Central memory CD8-positive, alpha-beta T cell (primary cell): ENCODE data around the gene PLPP3.

Source experiments
- ATAC-seq: fragments of 150-1000 bp; cut with Tn5 transposase; replicated peaks from 2 replicates; pipeline ENCODE4 v1.10.0; 2022; ENCODE audit warnings: mild to moderate bottlenecking, moderate FRiP score, moderate number of reproducible peaks; ENCODE audit not compliant: poor library complexity, severe bottlenecking; ENCODE audit errors: extremely low read depth
- DNase-seq, 2 donors: peaks; one replicate each; pipeline ENCODE4 v3.0.0; 2021; ENCODE audit warnings: low spot score in 2 of 2
- H3K27ac Mint-ChIP-seq: one replicate; pipeline ENCODE4 v1.8.0; 2022; ENCODE audit warnings: low read depth, mild to moderate bottlenecking, moderate library complexity, mixed read lengths
- H3K27me3 Mint-ChIP-seq: one replicate; pipeline ENCODE4 v1.8.0; 2022; ENCODE audit warnings: mixed read lengths
- H3K36me3 Mint-ChIP-seq: one replicate; pipeline ENCODE4 v1.8.0; 2022; ENCODE audit warnings: mild to moderate bottlenecking, moderate library complexity, mixed read lengths; ENCODE audit not compliant: insufficient read depth
- H3K4me1 Mint-ChIP-seq: one replicate; pipeline ENCODE4 v1.8.0; 2022; ENCODE audit warnings: mixed read lengths
- H3K4me3 Mint-ChIP-seq: one replicate; pipeline ENCODE4 v1.8.0; 2022; ENCODE audit warnings: mild to moderate bottlenecking, moderate library complexity, mixed read lengths
- H3K9me3 Mint-ChIP-seq: one replicate; pipeline ENCODE4 v1.8.0; 2022; ENCODE audit warnings: mixed read lengths

Gene PLPP3

DNA sequence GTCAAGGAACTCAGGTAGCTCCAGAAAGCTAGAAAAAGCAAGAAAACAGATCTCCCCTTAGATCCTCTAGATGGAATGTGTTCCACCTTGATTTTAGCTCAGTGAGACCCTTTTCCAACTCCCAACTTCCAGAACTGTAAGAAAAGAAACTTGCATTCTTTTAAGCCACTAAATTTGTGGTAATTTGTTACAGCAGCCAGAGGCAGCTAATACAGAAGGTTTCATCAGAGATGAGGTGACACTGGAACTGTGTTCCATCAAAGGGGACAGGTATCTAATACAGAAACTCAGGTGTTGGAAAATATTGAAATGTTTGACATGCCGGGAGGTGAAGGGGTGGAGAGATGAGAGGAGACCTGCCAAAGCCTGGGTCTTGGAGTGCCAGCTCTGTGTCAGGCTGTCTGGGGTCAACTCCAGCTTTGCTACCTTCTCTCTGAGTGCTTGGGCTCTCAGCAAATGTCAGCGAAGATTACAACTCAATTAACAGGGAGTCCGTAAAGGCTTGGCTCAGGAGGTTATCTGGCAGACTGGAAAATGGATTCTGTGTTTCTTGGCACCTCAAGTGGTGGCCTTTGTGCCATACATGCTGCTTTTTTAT is 71.3 kb downstream of the PLPP3 start:
- Mint-ChIP-seq H3K36me3 (no peaks in the 10 kb centered on the region), H3K27me3 (peaks cover 21% of the 10 kb centered on the region), H3K9me3 (peaks cover 11% of the 10 kb centered on the region), H3K4me1 (no peaks in the 10 kb centered on the region), H3K4me3 (no peak overlapping the region), H3K27ac (no peak overlapping the region)
- DNase-seq (no peak), ATAC-seq (no peak)

DNA sequence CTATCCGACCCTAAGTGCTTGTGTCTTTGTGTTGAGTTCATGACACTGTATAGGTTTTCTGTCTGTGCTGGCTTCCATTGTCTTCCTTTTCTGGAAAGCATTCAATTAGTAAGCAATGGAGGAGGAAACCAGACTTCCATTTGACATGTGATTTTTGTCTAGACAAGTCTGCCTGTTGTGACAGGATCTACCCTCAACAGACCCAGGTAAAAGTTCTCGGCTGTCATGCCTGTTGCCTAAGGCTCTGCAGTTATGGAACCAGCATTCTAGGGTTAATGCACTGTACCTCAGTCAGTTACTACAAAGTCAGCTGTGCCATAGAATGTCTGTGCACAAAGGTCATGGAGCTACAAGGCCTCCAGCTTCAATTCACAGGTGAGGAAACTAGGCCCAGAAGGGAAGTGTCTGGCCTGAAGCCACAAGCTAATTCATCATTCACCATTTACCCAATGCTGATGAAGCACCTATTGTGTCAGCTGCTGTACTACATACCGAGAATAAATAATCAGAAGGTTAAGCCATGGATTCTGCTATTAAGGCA is 72.3 kb downstream of the PLPP3 start:
- Mint-ChIP-seq H3K4me3 (no peak overlapping the region), H3K4me1 (no peaks in the 10 kb centered on the region), H3K27me3 (peaks cover 21% of the 10 kb centered on the region), H3K36me3 (no peaks in the 10 kb centered on the region), H3K9me3 (peaks cover 11% of the 10 kb centered on the region), H3K27ac (no peak overlapping the region)
- ATAC-seq (no peak), DNase-seq (no peak)

DNA sequence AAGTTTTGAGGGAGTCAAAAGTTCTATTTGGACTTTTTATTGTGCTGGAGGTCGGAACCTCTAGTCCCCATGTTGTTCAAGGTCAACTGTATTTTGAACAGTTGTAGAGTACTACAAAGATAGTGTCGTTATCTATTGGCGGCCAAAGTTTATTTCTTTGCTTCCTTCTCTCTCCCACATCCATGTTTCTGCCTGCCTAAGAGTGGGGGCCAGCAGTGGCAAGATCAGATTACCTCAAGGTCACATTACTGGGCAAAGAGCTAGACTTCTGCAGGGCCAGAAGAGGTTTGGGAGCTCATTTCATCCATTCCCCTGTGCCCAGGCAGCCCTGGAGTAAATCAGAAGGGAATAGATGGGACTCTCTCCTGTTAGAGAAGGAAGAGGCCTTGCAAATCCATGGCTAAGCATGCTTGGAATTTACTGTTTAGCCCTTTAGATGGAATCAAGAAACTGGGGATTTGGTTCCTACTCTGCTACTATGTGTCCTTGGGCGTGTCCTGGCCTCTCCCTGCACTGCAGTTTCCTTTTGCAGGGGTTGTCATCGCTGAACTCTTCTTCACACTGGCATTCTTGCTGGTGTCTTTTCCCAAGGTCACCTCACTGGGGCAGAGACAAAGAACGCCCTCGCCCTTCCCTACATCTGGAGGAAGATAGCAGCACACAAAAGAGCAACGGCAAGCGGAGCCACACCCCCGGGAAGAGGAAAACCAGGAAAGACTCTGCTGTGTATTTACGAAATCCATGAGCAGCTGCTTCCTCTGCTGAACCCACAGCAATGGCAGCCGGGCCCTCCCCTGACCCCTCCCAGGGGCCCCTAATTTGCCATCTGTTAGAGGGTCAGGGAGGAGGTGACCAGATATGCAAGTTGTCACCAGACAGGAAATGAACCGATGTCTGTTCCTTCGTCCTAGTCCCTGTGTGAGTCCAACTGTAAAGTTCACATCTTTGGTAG is 73.3 kb downstream of the PLPP3 start:
- H3K36me3 Mint-ChIP-seq = no peaks in the 10 kb centered on the region
- no peak overlapping the region for H3K27ac Mint-ChIP-seq
- DNase-seq (no peak), ATAC-seq (no peak)
- peaks cover 11% of the 10 kb centered on the region for H3K9me3 Mint-ChIP-seq
- peaks cover 21% of the 10 kb centered on the region for H3K27me3 Mint-ChIP-seq
- no peaks in the 10 kb centered on the region for H3K4me1 Mint-ChIP-seq
- no peak overlapping the region for H3K4me3 Mint-ChIP-seq

DNA sequence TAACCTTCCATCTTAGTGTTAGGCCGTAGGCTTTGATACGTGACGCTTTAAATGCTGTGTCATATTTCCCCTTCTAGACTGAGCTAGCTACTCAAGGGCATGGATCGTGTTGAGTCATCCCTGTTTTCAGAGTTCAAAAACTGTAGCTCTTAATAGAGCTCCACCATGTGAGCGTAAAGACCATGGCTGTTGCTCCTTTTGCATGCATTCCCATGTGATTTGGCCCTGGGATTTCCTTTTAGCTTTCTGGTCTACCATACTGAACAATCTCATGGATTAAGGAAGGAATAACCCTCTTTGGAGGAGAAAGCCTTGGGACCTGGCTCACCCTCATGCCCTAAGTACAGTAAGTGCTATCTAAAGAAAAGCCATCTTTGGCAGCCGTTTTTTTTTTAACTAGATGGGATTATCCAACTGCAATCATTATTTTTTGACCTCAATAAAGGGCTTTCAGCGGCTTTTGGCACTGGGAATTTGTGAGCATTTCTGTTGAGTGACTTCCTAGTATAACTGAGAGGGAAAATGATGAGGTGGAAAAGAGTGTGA is 76.6 kb downstream of the PLPP3 start:
- DNase-seq (no peak), ATAC-seq (no peak)
- Mint-ChIP-seq H3K4me3 (no peak overlapping the region), H3K27me3 (peaks cover 21% of the 10 kb centered on the region), H3K4me1 (no peaks in the 10 kb centered on the region), H3K27ac (no peak overlapping the region), H3K36me3 (no peaks in the 10 kb centered on the region), H3K9me3 (peaks cover 11% of the 10 kb centered on the region)

DNA sequence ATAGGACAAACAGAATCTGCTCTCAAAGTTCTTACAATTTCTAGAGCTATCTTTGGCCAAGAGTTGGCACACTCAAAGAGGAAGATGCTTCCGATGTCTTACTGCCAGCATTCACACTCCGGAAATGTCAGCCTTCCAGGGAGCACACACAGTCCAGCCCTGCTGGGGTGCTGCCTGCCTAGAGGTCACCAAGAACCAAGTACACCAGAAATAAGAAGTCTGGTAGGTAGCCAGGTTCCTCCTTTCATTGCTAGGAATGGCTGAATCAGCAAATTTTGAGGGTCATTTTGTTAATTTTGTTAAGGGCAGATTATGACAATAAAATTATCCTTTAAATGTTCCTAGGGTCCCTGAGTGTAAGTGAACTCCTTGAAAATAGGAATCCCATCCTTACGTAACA is 77.5 kb downstream of the PLPP3 start:
- no peak for DNase-seq
- H3K27me3 Mint-ChIP-seq = peaks cover 14% of the 10 kb centered on the region
- no peak overlapping the region for H3K4me3 Mint-ChIP-seq
- H3K27ac Mint-ChIP-seq = no peak overlapping the region
- no peaks in the 10 kb centered on the region for H3K36me3 Mint-ChIP-seq
- no peaks in the 10 kb centered on the region for H3K4me1 Mint-ChIP-seq
- peaks cover 11% of the 10 kb centered on the region for H3K9me3 Mint-ChIP-seq
- no peak for ATAC-seq

DNA sequence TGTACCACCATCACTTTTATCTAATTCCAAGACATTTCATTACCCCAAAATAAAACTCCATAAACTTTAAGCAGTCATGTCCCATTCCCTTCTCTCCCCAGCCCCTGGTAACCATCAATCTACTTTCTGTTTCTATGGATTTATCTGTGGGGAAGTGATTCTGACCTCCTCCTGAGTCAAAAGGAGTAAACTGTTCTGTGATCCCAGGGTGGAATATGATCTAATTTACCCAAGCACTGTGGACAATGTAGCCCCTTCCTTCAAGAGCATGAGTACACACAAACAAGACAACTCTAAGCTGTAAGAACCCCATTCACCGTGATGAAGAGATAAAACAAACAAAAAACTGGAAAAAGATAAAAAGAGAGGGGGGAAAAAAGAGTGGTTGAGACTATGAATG is 77.9 kb downstream of the PLPP3 start:
- Mint-ChIP-seq H3K4me3 (no peak overlapping the region), H3K9me3 (peaks cover 9% of the 10 kb centered on the region), H3K27ac (no peak overlapping the region), H3K36me3 (no peaks in the 10 kb centered on the region), H3K27me3 (peaks cover 11% of the 10 kb centered on the region), H3K4me1 (no peaks in the 10 kb centered on the region)
- ATAC-seq (no peak), DNase-seq (no peak)

DNA sequence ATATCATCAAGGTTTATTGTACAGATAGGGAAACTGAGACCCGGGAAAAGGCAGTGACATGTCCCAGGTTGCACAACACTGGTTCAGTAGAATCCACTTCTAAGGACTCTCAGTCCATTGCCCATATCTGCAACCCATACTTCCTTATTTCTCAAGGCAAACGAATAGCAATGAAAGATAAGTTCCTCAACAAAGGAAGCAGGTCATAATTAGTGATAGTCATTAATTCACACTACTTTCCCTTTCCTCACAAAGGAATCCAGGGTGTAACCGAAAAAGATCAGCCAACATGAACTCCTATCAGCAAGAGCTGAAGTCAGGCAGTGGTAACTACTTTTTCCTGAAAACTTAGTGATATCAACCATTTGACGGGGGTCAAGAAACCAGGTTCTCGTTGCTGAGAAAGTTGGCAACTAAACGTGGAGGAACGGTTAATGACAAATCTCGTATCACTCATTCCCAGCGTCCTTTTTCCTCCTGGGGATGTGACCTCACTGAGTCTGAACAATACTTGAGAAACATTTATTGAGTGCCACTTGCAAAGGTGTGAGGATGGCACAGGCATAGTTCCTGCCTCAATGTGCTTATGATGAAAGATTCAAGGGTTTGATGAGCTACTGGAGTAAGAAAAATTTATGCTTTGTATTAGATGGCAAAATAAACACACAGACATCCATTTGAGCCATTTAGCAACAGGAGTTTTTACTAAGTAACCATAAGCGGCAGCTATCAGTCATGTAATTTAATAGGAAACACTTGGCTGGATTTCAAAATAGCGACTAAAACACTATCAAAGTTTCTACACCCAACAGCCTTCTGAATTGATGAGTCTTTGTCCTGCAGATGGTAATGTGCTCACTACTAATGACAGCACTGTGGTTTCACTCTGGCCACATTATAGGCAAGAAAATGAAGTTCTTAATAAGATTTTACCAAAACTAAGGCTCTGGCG is 82.3 kb downstream of the PLPP3 start:
- no peak overlapping the region for H3K27ac Mint-ChIP-seq
- DNase-seq (no peak), ATAC-seq (no peak)
- H3K9me3 Mint-ChIP-seq = peaks cover 5% of the 10 kb centered on the region
- no peak overlapping the region for H3K4me3 Mint-ChIP-seq
- no peaks in the 10 kb centered on the region for H3K36me3 Mint-ChIP-seq
- no peaks in the 10 kb centered on the region for H3K4me1 Mint-ChIP-seq
- H3K27me3 Mint-ChIP-seq = peaks cover 6% of the 10 kb centered on the region

DNA sequence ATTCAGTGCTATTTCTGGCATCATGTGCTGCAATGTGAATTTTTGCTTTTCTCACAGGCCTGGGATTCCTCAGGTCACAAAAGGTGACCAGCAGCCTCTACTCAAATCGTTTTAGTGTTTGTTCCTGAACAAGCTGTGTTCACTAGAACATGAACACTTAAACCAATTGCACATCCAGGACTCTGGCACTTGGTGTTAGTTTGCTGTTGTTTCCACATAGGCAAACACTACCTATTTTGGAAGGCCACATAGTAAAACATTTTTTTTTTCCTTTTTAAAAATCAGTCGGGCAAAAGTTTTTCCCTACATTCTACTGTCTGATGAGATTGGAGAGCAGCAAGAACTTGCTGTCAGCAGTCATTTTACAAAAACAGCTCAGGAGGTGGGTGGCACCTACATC is 83.2 kb downstream of the PLPP3 start:
- ATAC-seq = no peak
- H3K27me3 Mint-ChIP-seq = peaks cover 6% of the 10 kb centered on the region
- H3K4me1 Mint-ChIP-seq = no peaks in the 10 kb centered on the region
- no peak for DNase-seq
- no peak overlapping the region for H3K27ac Mint-ChIP-seq
- H3K36me3 Mint-ChIP-seq = no peaks in the 10 kb centered on the region
- peaks cover 5% of the 10 kb centered on the region for H3K9me3 Mint-ChIP-seq
- no peak overlapping the region for H3K4me3 Mint-ChIP-seq

DNA sequence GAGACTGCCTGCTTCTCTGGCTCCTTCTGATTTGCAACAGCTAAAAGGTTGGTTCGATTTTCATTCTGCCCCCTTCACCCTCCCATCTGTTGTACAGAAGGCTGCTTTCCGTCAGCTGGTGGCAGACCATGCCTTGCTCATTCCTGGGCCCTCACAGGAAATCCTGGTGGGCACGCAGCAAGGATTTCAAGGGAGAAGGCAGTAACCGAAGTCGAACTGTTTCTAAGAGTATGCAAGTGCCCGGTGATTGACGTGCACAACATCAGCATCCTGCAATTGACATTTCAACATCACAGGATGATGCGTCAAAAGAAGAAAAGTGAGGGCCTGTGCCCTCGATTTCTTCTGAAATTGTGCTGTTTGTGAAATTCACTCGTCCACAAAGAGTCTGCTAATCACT is 83.8 kb downstream of the PLPP3 start:
- Mint-ChIP-seq H3K4me1 (no peaks in the 10 kb centered on the region), H3K27me3 (peaks cover 6% of the 10 kb centered on the region), H3K9me3 (peaks cover 5% of the 10 kb centered on the region), H3K27ac (no peak overlapping the region), H3K4me3 (no peak overlapping the region), H3K36me3 (no peaks in the 10 kb centered on the region)
- no peak for ATAC-seq
- DNase-seq = no peak

DNA sequence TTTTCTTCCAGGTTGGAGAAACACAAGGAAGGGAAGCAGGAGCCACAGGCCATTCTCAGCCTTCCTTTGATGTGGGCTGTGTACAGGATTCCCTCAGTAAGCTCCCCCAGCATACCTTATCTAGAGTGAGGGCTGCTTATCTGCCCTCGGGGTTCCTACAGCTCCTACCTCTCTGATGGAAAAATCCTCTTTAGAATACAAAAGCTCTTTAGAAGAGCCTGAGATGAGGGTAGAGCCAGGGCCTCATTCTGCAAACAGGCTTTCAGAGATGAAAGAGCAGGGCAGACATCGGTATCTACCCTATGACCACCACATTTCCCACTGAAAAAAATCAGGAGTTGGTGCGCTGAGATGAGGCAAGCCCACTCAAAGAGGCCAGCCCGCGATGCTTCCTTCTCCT is 85.1 kb downstream of the PLPP3 start:
- Mint-ChIP-seq H3K4me1 (no peaks in the 10 kb centered on the region), H3K36me3 (no peaks in the 10 kb centered on the region), H3K27me3 (peaks cover 6% of the 10 kb centered on the region), H3K9me3 (peaks cover 5% of the 10 kb centered on the region), H3K4me3 (no peak overlapping the region), H3K27ac (no peak overlapping the region)
- ATAC-seq = no peak
- no peak for DNase-seq

DNA sequence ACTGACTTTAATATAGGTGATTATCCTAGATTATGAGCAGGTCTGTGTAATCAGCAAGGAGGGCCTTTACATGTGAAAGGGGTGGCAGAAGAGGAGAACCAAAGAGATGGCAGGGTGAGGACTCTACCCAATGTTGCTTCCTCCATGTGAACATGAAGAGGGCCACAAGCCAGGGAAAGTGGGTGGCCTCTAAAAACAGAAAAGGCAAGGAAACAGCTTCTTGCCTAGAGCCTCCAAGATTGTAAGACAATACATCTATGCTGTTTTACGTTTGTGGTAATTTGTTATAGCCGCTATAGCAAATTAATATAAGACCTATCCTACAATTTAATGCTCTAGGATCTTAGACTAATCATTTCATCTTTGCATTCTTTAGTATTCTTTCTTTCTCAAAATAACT is 85.5 kb downstream of the PLPP3 start:
- H3K36me3 Mint-ChIP-seq = no peaks in the 10 kb centered on the region
- H3K4me1 Mint-ChIP-seq = no peaks in the 10 kb centered on the region
- DNase-seq = no peak
- no peak overlapping the region for H3K4me3 Mint-ChIP-seq
- H3K27me3 Mint-ChIP-seq = peaks cover 6% of the 10 kb centered on the region
- H3K27ac Mint-ChIP-seq = no peak overlapping the region
- peaks cover 5% of the 10 kb centered on the region for H3K9me3 Mint-ChIP-seq
- no peak for ATAC-seq

DNA sequence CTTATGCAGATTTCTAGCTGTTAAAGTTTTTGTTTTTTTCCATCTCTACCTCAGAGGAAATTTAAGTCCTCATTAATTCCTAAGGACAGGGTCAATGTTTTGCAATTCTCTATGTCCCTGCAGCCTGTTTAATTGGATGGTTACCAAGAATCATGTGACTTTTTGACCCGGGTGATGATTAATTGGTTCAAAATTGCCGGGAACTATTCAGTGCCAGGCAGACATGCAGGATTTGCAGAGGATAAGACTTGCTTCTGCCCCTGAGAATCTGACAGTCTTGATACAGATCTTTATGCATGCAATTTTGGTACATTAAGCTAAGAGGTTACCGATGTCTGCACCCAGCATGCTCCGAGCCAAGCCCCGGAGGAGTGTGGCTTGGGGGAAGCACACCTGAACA is 87.9 kb downstream of the PLPP3 start:
- peaks cover 4% of the 10 kb centered on the region for H3K27me3 Mint-ChIP-seq
- ATAC-seq = no peak
- no peak overlapping the region for H3K27ac Mint-ChIP-seq
- no peaks in the 10 kb centered on the region for H3K36me3 Mint-ChIP-seq
- no peak overlapping the region for H3K4me3 Mint-ChIP-seq
- H3K9me3 Mint-ChIP-seq = peaks cover 2% of the 10 kb centered on the region
- H3K4me1 Mint-ChIP-seq = no peaks in the 10 kb centered on the region
- no peak for DNase-seq
